ENCODE measurements around the gene MYBPC1. TPM values are rescaled to one million over a fixed set of nuclear protein-coding genes. Genes with fewer than 3 reads are reported as not detected.

MYBPC1 gene
- total RNA-seq, 1 experiment from 2014 or later, result not detected

DNA sequence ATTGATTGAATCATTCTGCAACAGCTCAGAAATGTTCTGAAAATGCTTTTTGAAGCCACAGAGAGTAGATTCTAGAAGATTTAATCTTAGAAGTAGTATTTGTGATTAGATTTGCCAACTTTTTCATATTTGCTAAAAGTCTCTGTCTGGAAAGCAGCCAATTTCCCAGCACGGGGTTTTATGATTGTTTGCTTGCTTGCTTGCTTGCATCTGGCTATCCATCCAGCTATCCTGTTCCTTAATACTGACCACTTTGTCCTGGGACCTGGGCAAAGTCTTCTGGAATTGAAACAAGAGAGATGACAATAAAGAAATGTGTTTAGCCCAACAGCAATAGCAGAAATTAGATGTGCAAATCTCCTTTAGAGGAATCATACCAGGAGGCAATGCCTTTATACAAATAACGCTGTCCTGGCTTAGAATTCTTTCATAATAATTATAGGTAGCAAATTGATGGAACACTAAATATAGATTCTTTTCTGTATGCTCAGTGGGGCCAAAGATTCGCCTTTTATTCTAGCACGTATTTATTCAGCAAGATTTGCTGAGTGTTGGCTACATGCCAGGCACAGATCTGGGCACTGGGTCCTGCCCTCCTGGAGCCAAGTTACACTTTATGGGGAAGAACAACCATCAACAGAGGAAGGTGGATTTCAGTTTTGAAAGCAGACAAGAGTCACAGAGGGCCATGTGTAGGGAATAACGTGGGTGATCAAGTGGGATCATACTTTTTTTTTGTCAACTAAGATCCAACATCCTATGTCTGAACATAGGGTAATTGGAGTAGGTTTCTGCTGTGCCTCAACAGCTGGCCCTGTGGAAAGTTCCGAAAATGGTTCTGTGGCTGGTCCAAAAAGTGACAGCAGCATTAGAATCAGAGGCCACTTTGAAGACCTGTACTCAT is 25.3 kb downstream of the MYBPC1 start:
- Histone ChIP-seq H3K4me1 (ENCODE audit: insufficient read depth, low read length) (no peaks in the 10 kb centered on the region; the same call in 1 of the 2 replicates), H2BK15ac (ENCODE audit: low read depth, low read length) (no peak overlapping the region), H2AK5ac (ENCODE audit: insufficient read length, low read length) (no peak overlapping the region), H3K4me2 (ENCODE audit: insufficient read depth, insufficient read length, low read length) (no peak overlapping the region), H3K9me3 (ENCODE audit: control insufficient read depth, low read depth, low read length) (no peaks in the 10 kb centered on the region), H4K5ac (ENCODE audit: insufficient read length, low read depth, low read length) (no peak overlapping the region), H4K8ac (replicated peaks; ENCODE audit: insufficient read length, low read depth, low read length) (no peak overlapping the region), H4K20me1 (ENCODE audit: control insufficient read depth, insufficient read depth, insufficient read length) (no peaks in the 10 kb centered on the region), H3K27ac (ENCODE audit: insufficient read length, low read depth, low read length) (no peak overlapping the region), H3K18ac (ENCODE audit: insufficient read length, low read depth, low read length) (no peak overlapping the region), H3K9ac (ENCODE audit: extremely low read depth, insufficient read length, low read length) (no peak overlapping the region), H4K91ac (ENCODE audit: insufficient read length, low read depth, low read length) (no peak overlapping the region), H3K23me2 (ENCODE audit: insufficient read length, low read depth, low read length, poor library complexity, severe bottlenecking) (no peaks in the 10 kb centered on the region), H2AFZ (ENCODE audit: low read length) (no peak overlapping the region), H3T11ph (ENCODE audit: low read length) (no peak overlapping the region), H2BK20ac (ENCODE audit: low read depth, low read length, poor library complexity, severe bottlenecking) (no peak overlapping the region), H3K4ac (ENCODE audit: low read depth, low read length) (no peak overlapping the region), H3K14ac (ENCODE audit: insufficient read depth, low read length) (no peak overlapping the region), H3K23ac (ENCODE audit: insufficient read length, low read depth, low read length) (no peak overlapping the region), H3K79me2 (ENCODE audit: insufficient read depth, low read length) (no peaks in the 10 kb centered on the region), H2BK120ac (ENCODE audit: low read depth, low read length, poor library complexity, severe bottlenecking) (no peak overlapping the region), H3K56ac (ENCODE audit: insufficient read length, low read depth, low read length) (no peak overlapping the region), H3K79me1 (ENCODE audit: insufficient read depth, low read depth, low read length, poor library complexity, severe bottlenecking) (no peaks in the 10 kb centered on the region), H2BK5ac (ENCODE audit: insufficient read length, low read length) (no peak overlapping the region), H3K27me3 (ENCODE audit: insufficient read depth, low read length) (no peaks in the 10 kb centered on the region), H2BK12ac (ENCODE audit: insufficient read length, low read depth, low read length) (no peak overlapping the region)
- no peak overlapping the region for H3K27ac Mint-ChIP-seq
- DNase-seq, result no peak
- no CpG with 5 or more reads among the region's 6 CpGs for WGBS (ENCODE audit: extremely low coverage, insufficient read length, low lambda C conversion rate)
- H3K4me1 Mint-ChIP-seq, result no peaks in the 10 kb centered on the region
- no peaks in the 10 kb centered on the region for H3K36me3 Mint-ChIP-seq (ENCODE audit: insufficient read depth in 1 of 3, low read depth in 3 of 3)
- TF ChIP-seq, protein P1, sequence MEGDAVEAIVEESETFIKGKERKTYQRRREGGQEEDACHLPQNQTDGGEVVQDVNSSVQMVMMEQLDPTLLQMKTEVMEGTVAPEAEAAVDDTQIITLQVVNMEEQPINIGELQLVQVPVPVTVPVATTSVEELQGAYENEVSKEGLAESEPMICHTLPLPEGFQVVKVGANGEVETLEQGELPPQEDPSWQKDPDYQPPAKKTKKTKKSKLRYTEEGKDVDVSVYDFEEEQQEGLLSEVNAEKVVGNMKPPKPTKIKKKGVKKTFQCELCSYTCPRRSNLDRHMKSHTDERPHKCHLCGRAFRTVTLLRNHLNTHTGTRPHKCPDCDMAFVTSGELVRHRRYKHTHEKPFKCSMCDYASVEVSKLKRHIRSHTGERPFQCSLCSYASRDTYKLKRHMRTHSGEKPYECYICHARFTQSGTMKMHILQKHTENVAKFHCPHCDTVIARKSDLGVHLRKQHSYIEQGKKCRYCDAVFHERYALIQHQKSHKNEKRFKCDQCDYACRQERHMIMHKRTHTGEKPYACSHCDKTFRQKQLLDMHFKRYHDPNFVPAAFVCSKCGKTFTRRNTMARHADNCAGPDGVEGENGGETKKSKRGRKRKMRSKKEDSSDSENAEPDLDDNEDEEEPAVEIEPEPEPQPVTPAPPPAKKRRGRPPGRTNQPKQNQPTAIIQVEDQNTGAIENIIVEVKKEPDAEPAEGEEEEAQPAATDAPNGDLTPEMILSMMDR (conservative IDR thresholded peaks at IDR 0.05), result no peak
- no peaks in the 10 kb centered on the region for H3K9me3 Mint-ChIP-seq
- no peaks in the 10 kb centered on the region for H3K27me3 Mint-ChIP-seq (ENCODE audit: low read depth)
- no peak overlapping the region for H3K4me3 Mint-ChIP-seq
